ENCODE measurements around the gene SCP2.

SCP2 gene

DNA sequence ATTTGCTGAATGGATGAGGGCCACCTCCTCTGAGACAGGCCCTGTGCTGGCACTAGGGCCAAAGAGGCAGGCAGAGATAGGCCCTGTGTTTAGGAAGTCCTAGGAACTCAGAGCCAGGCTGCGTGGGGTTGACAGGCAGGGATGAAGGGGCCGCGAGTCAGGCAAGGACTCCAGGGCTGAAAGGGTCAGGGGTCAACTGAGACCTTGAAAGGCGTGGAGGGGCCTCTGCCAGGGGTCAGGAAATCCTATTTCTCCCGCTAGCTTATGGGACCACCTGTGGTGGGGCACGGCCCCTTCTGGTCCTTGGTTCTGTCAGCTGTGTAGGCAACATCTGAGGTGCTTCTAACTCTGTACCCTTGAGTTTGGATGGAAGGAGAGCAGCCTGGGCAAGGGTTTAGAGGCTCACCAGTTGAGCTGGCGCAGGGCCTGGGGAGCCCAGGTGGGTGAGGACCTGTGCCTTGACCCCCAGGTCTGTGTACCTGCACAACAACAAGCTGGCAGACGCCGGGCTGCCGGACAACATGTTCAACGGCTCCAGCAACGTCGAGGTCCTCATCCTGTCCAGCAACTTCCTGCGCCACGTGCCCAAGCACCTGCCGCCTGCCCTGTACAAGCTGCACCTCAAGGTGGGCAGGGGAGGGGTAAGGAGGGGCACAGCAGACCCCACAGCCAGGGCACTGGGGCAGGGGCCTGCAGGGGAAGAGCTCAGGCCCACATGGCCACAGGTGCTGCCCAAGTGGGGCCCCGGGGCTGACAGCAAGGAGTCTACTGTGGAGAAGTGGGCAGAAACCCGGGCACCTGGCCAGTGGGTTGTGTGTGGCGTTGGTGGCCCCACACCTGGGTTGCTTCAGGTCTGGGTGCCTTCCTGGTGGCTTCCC is 149.9 kb downstream of the SCP2 start:
- TF ChIP-seq GATA1 (IDR thresholded peaks at IDR 0.05; ENCODE audit: low read depth, low read length) = no peak
- no peak for DNase-seq

DNA sequence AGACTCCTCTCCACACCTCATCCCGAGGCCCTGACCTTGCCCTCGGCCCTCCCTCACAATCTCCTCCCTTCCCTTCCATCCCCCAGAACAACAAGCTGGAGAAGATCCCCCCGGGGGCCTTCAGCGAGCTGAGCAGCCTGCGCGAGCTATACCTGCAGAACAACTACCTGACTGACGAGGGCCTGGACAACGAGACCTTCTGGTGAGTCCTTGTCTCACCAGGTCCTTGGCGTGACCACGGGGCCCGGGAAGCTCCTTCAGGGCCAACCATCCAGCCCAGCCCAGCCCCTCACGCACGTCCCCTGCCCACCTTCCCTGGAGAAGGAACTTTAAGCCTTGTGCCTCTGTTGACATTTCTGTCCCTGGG is 150.5 kb downstream of the SCP2 start:
- DNase-seq = no peak
- TF ChIP-seq GATA1 (IDR thresholded peaks at IDR 0.05; ENCODE audit: low read depth, low read length) (no peak), POLR2A (IDR thresholded peaks at IDR 0.05; ENCODE audit: low read length) (no peak)

DNA sequence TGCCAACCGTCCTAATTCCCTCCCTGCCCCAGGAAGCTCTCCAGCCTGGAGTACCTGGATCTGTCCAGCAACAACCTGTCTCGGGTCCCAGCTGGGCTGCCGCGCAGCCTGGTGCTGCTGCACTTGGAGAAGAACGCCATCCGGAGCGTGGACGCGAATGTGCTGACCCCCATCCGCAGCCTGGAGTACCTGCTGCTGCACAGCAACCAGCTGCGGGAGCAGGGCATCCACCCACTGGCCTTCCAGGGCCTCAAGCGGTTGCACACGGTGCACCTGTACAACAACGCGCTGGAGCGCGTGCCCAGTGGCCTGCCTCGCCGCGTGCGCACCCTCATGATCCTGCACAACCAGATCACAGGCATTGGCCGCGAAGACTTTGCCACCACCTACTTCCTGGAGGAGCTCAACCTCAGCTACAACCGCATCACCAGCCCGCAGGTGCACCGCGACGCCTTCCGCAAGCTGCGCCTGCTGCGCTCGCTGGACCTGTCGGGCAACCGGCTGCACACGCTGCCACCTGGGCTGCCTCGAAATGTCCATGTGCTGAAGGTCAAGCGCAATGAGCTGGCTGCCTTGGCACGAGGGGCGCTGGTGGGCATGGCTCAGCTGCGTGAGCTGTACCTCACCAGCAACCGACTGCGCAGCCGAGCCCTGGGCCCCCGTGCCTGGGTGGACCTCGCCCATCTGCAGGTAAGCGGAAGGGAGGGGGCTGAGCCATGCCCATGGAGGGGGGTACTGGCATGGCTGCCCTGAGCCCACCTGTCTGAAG is 151.4 kb downstream of the SCP2 start:
- DNase-seq = no peak

DNA sequence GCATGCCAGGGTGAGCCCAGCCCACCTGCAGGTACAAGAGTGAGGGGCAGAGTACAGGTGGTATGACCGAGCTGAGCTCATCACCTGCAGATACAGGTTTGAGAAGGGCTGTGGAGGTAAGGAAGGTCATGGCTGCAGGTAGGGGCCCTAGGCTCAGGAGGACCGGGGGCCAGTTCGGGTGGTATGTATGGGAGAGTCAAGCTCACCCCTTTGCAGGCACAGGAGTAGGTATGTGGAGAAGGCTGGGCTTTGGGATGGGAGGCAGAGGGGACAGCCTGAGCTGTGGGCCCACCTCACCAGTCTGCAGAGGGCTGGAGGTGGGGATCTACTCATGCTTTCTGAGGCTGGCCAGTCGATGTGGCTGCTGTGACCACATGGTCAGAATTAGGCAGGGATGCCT is 152.2 kb downstream of the SCP2 start:
- no peak for TF ChIP-seq GATA1 (IDR thresholded peaks at IDR 0.05; ENCODE audit: low read depth, low read length)
- TF ChIP-seq POLR2A (IDR thresholded peaks at IDR 0.05; ENCODE audit: low read length) = no peak
- DNase-seq = no peak

More for the DNA sequence above, 151.4 kb downstream of the SCP2 start:
- TF ChIP-seq POLR2A (IDR thresholded peaks at IDR 0.05; ENCODE audit: low read length) (no peak), GATA1 (IDR thresholded peaks at IDR 0.05; ENCODE audit: low read depth, low read length) (no peak)

DNA sequence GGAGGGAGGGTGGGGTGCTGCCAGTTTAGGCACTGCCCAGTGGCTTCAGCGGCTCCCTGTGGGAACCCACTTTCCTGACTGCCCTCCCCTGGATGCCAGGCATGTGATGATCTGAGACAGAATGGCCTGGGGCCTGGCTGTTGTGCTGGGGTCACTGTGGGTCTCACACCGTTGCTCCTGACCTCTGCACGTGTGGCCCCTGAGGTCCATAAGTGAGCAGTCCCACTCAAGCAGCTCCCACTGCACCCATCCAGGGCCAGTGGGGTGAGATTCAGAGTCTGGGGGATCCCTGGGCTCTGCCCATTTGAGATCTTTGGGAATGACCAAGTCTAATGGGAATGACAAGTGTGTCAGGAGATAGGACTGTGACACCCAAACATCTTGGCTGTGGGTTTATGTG is 153.0 kb downstream of the SCP2 start:
- DNase-seq = no peak
- TF ChIP-seq GATA1 (IDR thresholded peaks at IDR 0.05; ENCODE audit: low read depth, low read length) (no peak), POLR2A (IDR thresholded peaks at IDR 0.05; ENCODE audit: low read length) (no peak)

DNA sequence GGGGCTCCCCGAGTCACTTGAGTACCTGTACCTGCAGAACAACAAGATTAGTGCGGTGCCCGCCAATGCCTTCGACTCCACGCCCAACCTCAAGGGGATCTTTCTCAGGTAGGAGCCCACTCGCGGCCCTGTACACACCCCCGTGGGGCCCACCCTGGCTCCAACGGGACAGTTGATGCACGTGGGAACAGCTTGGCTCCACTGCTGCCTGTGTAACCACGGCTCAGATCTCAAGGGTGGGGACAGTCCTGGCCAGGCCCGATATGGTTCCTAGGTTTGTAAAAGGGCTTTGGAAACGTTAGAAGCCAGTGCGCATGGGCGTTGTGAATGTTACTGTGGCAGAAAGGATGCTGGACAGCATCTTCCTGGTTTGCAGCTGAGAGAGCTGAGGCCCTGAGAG is 153.7 kb downstream of the SCP2 start:
- TF ChIP-seq POLR2A (IDR thresholded peaks at IDR 0.05; ENCODE audit: low read length) (no peak), GATA1 (IDR thresholded peaks at IDR 0.05; ENCODE audit: low read depth, low read length) (no peak)
- DNase-seq = no peak

DNA sequence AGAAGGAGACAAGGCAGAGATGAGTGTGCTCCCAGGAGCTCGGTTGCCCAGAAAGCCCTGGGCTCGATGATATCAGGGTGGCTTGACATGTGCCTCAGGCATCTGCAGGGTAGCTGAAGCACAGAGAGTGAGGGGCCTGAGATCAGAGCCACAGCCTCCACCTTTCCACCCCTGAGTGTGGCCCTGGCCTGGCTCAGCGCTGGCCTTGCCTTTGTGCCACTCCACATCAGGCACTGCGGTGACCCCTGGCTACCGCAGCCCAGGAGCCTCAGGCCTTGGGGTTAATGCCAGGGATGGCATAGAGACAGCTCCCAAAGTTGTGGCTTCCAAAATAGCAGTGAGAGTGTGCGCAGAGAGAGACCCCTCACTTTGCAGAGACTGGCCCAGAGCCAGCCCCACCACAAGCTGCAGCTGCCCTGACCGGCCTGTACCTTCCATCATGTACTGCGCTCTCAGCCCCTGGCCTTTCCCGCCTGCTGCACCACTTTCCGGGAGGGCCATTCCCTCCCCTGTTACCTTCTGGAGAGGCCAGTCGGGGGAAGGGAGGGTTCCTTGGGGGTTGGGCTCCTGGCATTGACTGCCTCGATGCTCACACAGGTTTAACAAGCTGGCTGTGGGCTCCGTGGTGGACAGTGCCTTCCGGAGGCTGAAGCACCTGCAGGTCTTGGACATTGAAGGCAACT is 154.4 kb downstream of the SCP2 start:
- no peak for DNase-seq
- TF ChIP-seq GATA1 (IDR thresholded peaks at IDR 0.05; ENCODE audit: low read depth, low read length) (no peak), POLR2A (IDR thresholded peaks at IDR 0.05; ENCODE audit: low read length) (no peak)

DNA sequence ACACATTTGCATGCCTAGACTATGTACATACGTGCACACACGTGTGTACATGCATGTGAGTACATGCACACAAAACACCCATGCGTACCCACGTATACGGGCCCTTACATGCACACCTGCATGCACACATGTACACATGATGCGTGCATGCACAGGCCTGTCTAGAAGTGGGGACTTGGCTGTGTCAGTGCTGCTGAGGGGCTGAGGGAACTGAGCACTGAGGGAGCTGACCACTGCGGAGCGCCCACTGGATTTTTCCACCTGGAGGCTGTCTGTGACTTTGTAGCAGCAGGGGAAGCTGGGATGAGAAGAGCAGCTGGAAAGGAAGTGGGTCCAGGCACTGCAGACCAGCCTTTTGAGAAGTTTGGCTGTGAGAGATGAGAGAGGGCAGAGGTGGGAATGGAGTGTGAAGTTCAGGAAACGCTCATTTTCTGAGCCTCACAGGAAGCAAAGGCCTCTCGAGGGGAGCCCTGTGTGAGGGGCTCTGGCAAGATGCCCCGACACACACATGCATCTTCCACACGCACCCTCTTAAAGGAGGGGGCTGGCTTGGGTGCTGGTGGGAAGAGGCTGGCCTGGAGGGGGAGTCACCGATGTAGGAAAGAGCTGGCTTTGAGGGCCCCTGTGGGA is 155.9 kb downstream of the SCP2 start:
- no peak for DNase-seq
- no peak for TF ChIP-seq POLR2A (IDR thresholded peaks at IDR 0.05; ENCODE audit: low read length)

DNA sequence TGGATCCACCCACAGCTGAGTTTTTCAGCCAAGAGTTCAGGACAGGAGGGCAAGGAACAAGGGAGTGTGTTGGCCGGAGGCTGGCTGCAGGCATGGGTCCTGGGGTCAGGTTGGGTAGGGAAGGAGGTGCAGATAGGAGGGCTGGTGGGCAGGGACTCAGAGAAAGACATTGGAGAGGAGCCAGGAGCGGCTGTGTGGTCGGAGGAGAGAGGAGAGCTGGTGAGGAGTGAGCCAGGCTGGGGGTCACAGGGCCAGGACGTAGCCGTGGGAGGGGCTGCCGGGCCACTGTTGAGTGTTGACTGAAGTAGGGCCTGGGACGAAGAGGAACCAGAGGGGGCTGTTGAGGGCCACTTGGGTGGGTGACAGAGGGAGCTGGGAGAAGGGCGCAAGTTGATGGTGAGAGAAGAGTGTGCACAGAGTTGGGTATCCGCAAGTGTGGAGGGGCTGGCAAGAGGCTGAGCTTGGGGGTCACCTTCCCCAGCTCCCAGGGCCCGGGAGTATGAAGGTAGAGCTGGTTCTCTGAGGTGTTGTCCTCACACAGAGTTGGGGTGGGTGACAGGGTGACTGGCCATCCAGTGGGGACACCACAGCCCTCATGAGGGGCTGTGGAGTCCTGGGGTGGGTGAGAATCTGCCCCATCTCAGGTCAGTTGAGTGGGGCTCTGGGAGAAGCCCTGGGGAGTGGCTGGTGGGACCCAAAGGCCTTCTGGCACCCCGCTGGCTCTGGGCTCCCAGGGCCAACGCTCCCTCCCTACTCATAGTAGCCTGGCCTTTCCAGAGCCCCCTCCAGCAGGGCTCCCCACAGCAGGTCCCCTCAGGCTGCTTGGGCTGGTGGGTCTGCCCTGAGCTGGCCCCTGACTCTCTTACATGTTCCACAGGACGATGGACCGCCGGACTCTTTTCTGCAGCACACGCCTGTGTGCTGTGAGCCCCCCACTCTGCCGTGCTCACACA is 156.8 kb downstream of the SCP2 start:
- no peak for TF ChIP-seq GATA1 (IDR thresholded peaks at IDR 0.05; ENCODE audit: low read depth, low read length)
- no peak for DNase-seq

DNA sequence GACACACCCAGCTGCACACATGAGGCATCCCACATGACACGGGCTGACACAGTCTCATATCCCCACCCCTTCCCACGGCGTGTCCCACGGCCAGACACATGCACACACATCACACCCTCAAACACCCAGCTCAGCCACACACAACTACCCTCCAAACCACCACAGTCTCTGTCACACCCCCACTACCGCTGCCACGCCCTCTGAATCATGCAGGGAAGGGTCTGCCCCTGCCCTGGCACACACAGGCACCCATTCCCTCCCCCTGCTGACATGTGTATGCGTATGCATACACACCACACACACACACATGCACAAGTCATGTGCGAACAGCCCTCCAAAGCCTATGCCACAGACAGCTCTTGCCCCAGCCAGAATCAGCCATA is 157.5 kb downstream of the SCP2 start:
- DNase-seq = no peak
- no peak for TF ChIP-seq POLR2A (IDR thresholded peaks at IDR 0.05; ENCODE audit: low read length)

DNA sequence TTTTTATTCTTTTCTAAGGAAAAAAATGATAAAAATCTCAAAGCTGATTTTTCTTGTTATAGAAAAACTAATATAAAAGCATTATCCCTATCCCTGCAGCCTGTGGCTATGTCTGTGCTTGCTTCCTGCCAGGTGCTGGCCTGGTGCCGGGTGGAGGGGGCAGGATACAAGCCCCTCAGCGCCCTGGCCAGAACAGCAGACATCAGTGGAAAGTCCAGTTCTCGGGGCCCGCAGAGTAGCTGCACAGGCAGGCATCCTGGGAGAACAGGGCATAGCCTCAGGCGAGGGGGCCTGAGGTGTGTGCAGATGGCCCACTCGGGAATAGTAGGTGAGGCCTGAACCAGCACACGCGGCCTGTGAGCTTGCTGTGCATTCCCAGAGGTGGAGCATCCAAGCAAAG is 158.3 kb downstream of the SCP2 start:
- no peak for DNase-seq
- TF ChIP-seq GATA1 (IDR thresholded peaks at IDR 0.05; ENCODE audit: low read depth, low read length) (no peak), POLR2A (IDR thresholded peaks at IDR 0.05; ENCODE audit: low read length) (no peak)

DNA sequence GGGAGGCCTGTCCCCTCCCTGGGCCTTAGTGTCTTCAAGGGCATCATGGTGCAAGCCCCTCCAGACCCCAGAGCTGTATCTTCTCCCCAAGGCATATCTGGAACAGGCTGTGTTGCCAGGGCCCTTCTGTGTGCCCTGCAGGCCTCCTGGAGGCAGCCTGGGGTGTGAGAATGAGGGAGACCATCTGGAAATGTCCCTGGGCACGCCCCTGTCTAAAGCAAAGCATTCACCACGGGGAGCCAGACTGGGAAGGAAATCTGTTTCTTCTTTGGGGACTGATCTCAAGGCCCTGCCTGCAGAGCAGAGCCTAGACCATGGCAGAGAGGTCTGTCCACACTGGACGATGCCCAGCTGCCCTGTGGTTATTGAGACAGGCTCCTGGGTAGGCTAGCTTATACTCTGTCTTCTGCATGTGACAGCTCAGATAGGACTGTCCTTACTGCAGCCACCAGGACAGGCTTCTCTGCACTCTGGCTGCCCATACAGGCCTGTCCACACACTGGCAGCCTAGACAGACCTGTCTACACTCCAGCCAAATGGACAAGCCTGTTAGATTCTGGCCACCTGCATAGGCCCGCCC is 159.5 kb downstream of the SCP2 start:
- DNase-seq = no peak
- TF ChIP-seq GATA1 (IDR thresholded peaks at IDR 0.05; ENCODE audit: low read depth, low read length) = no peak
